ENCODE measurements around the gene GAS2L1. TPM values are rescaled to one million over a fixed set of nuclear protein-coding genes. Genes with fewer than 3 reads are reported as not detected.

Gene GAS2L1
- total RNA-seq, 3 donors from 2014 or later (not counting 1 experiment from before 2014, with no cell fraction given), result 0.57 to 4.1 (median 2.8) TPM

GRCh38 chr22:29298641-29299040, 7.8 kb upstream of the GAS2L1 start:
- H3K4me3 ChIP-seq (ENCODE audit: low read length), result no peak overlapping the region
- Mint-ChIP-seq H3K4me3 (no peak overlapping the region), H3K9me3 (no peaks in the 10 kb centered on the region), H3K27me3 (ENCODE audit: low read depth in 2 of 2) (no peaks in the 10 kb centered on the region), H3K4me1 (peaks cover 8 to 20% of the 10 kb centered on the region in 2 donors), H3K36me3 (peaks cover 19% of the 10 kb centered on the region), H3K27ac (peak overlapping the region; percentile 56 to 77)
- 94% methylated on average over 8 of the region's 8 CpGs for WGBS (ENCODE audit: insufficient coverage)
- TF ChIP-seq, protein P1, sequence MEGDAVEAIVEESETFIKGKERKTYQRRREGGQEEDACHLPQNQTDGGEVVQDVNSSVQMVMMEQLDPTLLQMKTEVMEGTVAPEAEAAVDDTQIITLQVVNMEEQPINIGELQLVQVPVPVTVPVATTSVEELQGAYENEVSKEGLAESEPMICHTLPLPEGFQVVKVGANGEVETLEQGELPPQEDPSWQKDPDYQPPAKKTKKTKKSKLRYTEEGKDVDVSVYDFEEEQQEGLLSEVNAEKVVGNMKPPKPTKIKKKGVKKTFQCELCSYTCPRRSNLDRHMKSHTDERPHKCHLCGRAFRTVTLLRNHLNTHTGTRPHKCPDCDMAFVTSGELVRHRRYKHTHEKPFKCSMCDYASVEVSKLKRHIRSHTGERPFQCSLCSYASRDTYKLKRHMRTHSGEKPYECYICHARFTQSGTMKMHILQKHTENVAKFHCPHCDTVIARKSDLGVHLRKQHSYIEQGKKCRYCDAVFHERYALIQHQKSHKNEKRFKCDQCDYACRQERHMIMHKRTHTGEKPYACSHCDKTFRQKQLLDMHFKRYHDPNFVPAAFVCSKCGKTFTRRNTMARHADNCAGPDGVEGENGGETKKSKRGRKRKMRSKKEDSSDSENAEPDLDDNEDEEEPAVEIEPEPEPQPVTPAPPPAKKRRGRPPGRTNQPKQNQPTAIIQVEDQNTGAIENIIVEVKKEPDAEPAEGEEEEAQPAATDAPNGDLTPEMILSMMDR (IDR thresholded peaks at IDR 0.05), result no peak
- intact Hi-C loops (cut with micrococcal nuclease), result no loop called here
- H3K27me3 ChIP-seq (ENCODE audit: control insufficient read depth, insufficient read depth, low read length), result no peaks in the 10 kb centered on the region
- H3K27ac ChIP-seq (ENCODE audit: low read length), result no peak overlapping the region
- no peaks in the 10 kb centered on the region for H3K9me3 ChIP-seq (ENCODE audit: control insufficient read depth, insufficient read depth, low read length)
- H3K36me3 ChIP-seq (ENCODE audit: control insufficient read depth, insufficient read depth, low read length), result peaks cover 70% of the 10 kb centered on the region
- no peak for DNase-seq
- ATAC-seq, result peak in 1 of 3 donors; percentile 10
- no peaks in the 10 kb centered on the region for H3K4me1 ChIP-seq (ENCODE audit: control insufficient read depth, insufficient read depth, low read length)

GRCh38 chr22:29299136-29299900, 7.1 kb upstream of the GAS2L1 start:
- intact Hi-C loops (cut with micrococcal nuclease), result no loop called here
- Mint-ChIP-seq H3K4me1 (peaks cover 8 to 20% of the 10 kb centered on the region in 2 donors), H3K27ac (peak overlapping the region; percentile 77), H3K9me3 (no peaks in the 10 kb centered on the region), H3K4me3 (no peak overlapping the region), H3K36me3 (peaks cover 19% of the 10 kb centered on the region), H3K27me3 (ENCODE audit: low read depth in 2 of 2) (no peaks in the 10 kb centered on the region)
- H3K36me3 ChIP-seq (ENCODE audit: control insufficient read depth, insufficient read depth, low read length), result peaks cover 65% of the 10 kb centered on the region
- DNase-seq (no peak), ATAC-seq (peak in 1 of 3 donors; percentile 8)
- WGBS (ENCODE audit: insufficient coverage), result 91% methylated on average over 19 of the region's 19 CpGs
- TF ChIP-seq, protein P1 (IDR thresholded peaks at IDR 0.05), result no peak
- no peak overlapping the region for H3K27ac ChIP-seq (ENCODE audit: low read length)
- H3K27me3 ChIP-seq (ENCODE audit: control insufficient read depth, insufficient read depth, low read length), result no peaks in the 10 kb centered on the region
- no peaks in the 10 kb centered on the region for H3K4me1 ChIP-seq (ENCODE audit: control insufficient read depth, insufficient read depth, low read length)
- no peaks in the 10 kb centered on the region for H3K9me3 ChIP-seq (ENCODE audit: control insufficient read depth, insufficient read depth, low read length)
- H3K4me3 ChIP-seq (ENCODE audit: low read length), result no peak overlapping the region

DNA sequence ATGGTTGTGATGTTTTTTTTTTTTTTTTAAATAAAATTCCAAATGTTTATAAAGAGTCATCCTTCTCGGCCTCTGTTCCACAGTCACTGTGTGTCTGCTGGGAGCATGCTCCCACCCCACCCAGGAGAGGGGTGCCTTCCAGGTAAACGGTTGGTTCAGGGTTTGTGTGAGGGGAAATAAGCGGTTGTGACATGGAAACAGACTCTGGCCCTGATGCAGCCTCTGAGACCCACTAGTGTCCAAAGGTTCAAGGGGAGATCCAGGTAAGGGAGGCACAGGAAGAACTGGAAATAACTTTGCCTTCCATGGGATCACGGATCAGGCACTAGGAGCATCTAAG, 6.0 kb upstream of the GAS2L1 start:
- TF ChIP-seq, protein P1 (IDR thresholded peaks at IDR 0.05), result no peak
- H3K9me3 ChIP-seq (ENCODE audit: control insufficient read depth, insufficient read depth, low read length), result no peaks in the 10 kb centered on the region
- no peak overlapping the region for H3K4me3 Mint-ChIP-seq
- DNase-seq, result no peak
- H3K27me3 ChIP-seq (ENCODE audit: control insufficient read depth, insufficient read depth, low read length), result peaks cover 2% of the 10 kb centered on the region
- peaks cover 8 to 20% of the 10 kb centered on the region in 2 donors for H3K4me1 Mint-ChIP-seq
- H3K27me3 Mint-ChIP-seq (ENCODE audit: low read depth in 2 of 2), result peaks cover 0 to 8% of the 10 kb centered on the region in 2 donors
- H3K27ac ChIP-seq (ENCODE audit: low read length), result no peak overlapping the region
- no peaks in the 10 kb centered on the region for H3K9me3 Mint-ChIP-seq
- H3K36me3 ChIP-seq (ENCODE audit: control insufficient read depth, insufficient read depth, low read length), result peaks cover 53% of the 10 kb centered on the region
- no peak for ATAC-seq
- no peak overlapping the region for H3K4me3 ChIP-seq (ENCODE audit: low read length)
- H3K4me1 ChIP-seq (ENCODE audit: control insufficient read depth, insufficient read depth, low read length), result no peaks in the 10 kb centered on the region
- intact Hi-C loops (cut with micrococcal nuclease), result no loop called here
- peak overlapping the region; percentile 59 to 73 for H3K27ac Mint-ChIP-seq
- 89% methylated on average over 4 of the region's 4 CpGs for WGBS (ENCODE audit: insufficient coverage)
- peaks cover 19% of the 10 kb centered on the region for H3K36me3 Mint-ChIP-seq
